Measurements from ENCODE around the gene ZNF407. TPM values are rescaled to one million over a fixed set of nuclear protein-coding genes. Genes with fewer than 3 reads are reported as not detected.

ZNF407 gene
- total and polyA plus RNA-seq, 2 donors from 2014 or later, result 2.5 to 17.8 TPM

- intact Hi-C loops (cut with DNase I), result no loop called here
- Histone ChIP-seq H3K27me3 (ENCODE audit: control insufficient read depth, insufficient read depth, low read length) (no peaks in the 10 kb centered on the region), H3K4me3 (ENCODE audit: low read length in 3 of 3) (no peak overlapping the region), H3K27ac (ENCODE audit: low read depth in 2 of 2, low read length in 2 of 2) (no peak overlapping the region), H3K9me3 (ENCODE audit: control insufficient read depth in 2 of 3, insufficient read depth in 1 of 3, low read length in 3 of 3) (no peaks in the 10 kb centered on the region), H3K9ac (ENCODE audit: low read length in 3 of 3) (no peak overlapping the region), H3K4me1 (ENCODE audit: control insufficient read depth in 2 of 3, insufficient read depth in 2 of 3, low read depth in 1 of 3, low read length in 3 of 3) (no peaks in the 10 kb centered on the region), H3K36me3 (ENCODE audit: control insufficient read depth in 2 of 3, insufficient read depth in 3 of 3, low read length in 3 of 3) (no peaks in the 10 kb centered on the region)
- TF ChIP-seq CTCF (IDR thresholded peaks at IDR 0.05; ENCODE audit: borderline replicate concordance, extremely low read depth, insufficient read depth), result no peak
- no peak for DNase-seq
- no peak for FAIRE-seq
Measured at GRCh38 chr18:74930616-74931015, 332.9 kb downstream of the ZNF407 start.

- no peaks in the 10 kb centered on the region for H3K36me3 ChIP-seq (ENCODE audit: control insufficient read depth in 2 of 3, insufficient read depth in 3 of 3, low read length in 3 of 3)
- H3K27me3 ChIP-seq (ENCODE audit: control insufficient read depth, insufficient read depth, low read length), result no peaks in the 10 kb centered on the region
- no peak for TF ChIP-seq CTCF (IDR thresholded peaks at IDR 0.05; ENCODE audit: borderline replicate concordance, extremely low read depth, insufficient read depth)
- FAIRE-seq (no peak), DNase-seq (no peak)
- no peaks in the 10 kb centered on the region for H3K4me1 ChIP-seq (ENCODE audit: control insufficient read depth in 2 of 3, insufficient read depth in 2 of 3, low read depth in 1 of 3, low read length in 3 of 3)
- no peak overlapping the region for H3K4me3 ChIP-seq (ENCODE audit: low read length in 3 of 3)
- intact Hi-C loops (cut with DNase I), result no loop called here
- H3K9me3 ChIP-seq (ENCODE audit: control insufficient read depth in 2 of 3, insufficient read depth in 1 of 3, low read length in 3 of 3), result no peaks in the 10 kb centered on the region
- H3K9ac ChIP-seq (ENCODE audit: low read length in 3 of 3), result no peak overlapping the region
- no peak overlapping the region for H3K27ac ChIP-seq (ENCODE audit: low read depth in 2 of 2, low read length in 2 of 2)
Measured at GRCh38 chr18:74933930-74934329, 336.3 kb downstream of the ZNF407 start.

GRCh38 chr18:74935434-74935833, 337.8 kb downstream of the ZNF407 start:
- Histone ChIP-seq H3K4me3 (ENCODE audit: low read length in 3 of 3) (no peak overlapping the region), H3K27me3 (ENCODE audit: control insufficient read depth, insufficient read depth, low read length) (no peaks in the 10 kb centered on the region), H3K9me3 (ENCODE audit: control insufficient read depth in 2 of 3, insufficient read depth in 1 of 3, low read length in 3 of 3) (no peaks in the 10 kb centered on the region), H3K4me1 (ENCODE audit: control insufficient read depth in 2 of 3, insufficient read depth in 2 of 3, low read depth in 1 of 3, low read length in 3 of 3) (no peaks in the 10 kb centered on the region), H3K36me3 (ENCODE audit: control insufficient read depth in 2 of 3, insufficient read depth in 3 of 3, low read length in 3 of 3) (no peaks in the 10 kb centered on the region), H3K27ac (ENCODE audit: low read depth in 2 of 2, low read length in 2 of 2) (no peak overlapping the region), H3K9ac (ENCODE audit: low read length in 3 of 3) (no peak overlapping the region)
- TF ChIP-seq CTCF (IDR thresholded peaks at IDR 0.05; ENCODE audit: borderline replicate concordance, extremely low read depth, insufficient read depth), result no peak
- DNase-seq (no peak), FAIRE-seq (no peak)
- intact Hi-C loops (cut with DNase I), result no loop called here

- Histone ChIP-seq H3K9ac (ENCODE audit: low read length in 3 of 3) (no peak overlapping the region), H3K4me1 (ENCODE audit: control insufficient read depth in 2 of 3, insufficient read depth in 2 of 3, low read depth in 1 of 3, low read length in 3 of 3) (no peaks in the 10 kb centered on the region), H3K36me3 (ENCODE audit: control insufficient read depth in 2 of 3, insufficient read depth in 3 of 3, low read length in 3 of 3) (no peaks in the 10 kb centered on the region), H3K27ac (ENCODE audit: low read depth in 2 of 2, low read length in 2 of 2) (no peak overlapping the region), H3K27me3 (ENCODE audit: control insufficient read depth, insufficient read depth, low read length) (no peaks in the 10 kb centered on the region), H3K9me3 (ENCODE audit: control insufficient read depth in 2 of 3, insufficient read depth in 1 of 3, low read length in 3 of 3) (no peaks in the 10 kb centered on the region), H3K4me3 (ENCODE audit: low read length in 3 of 3) (no peak overlapping the region)
- DNase-seq (no peak), FAIRE-seq (no peak)
- intact Hi-C loops (cut with DNase I), result no loop called here
- no peak for TF ChIP-seq CTCF (IDR thresholded peaks at IDR 0.05; ENCODE audit: borderline replicate concordance, extremely low read depth, insufficient read depth)
Measured at GRCh38 chr18:74936343-74936742, 338.7 kb downstream of the ZNF407 start.
